ENCODE data around the gene KLF13. TPM values are rescaled to one million over a fixed set of nuclear protein-coding genes. Genes with fewer than 3 reads are reported as not detected.

Gene KLF13
- total RNA-seq, 1 experiment from 2014 or later = 22.1 TPM

- Histone ChIP-seq H3K27me3 (replicated peaks; ENCODE audit: insufficient read depth, low read depth, low read length, poor library complexity) (no peaks in the 10 kb centered on the region), H3K27ac (ENCODE audit: low read depth, low read length, poor library complexity, severe bottlenecking) (no peak overlapping the region), H3K36me3 (ENCODE audit: insufficient read depth, low read length, poor library complexity, severe bottlenecking) (no peaks in the 10 kb centered on the region), H3K4me3 (ENCODE audit: low read depth, low read length, poor library complexity, severe bottlenecking) (no peak overlapping the region), H3K9me3 (ENCODE audit: low read depth, low read length, poor library complexity, severe bottlenecking) (no peaks in the 10 kb centered on the region), H3K4me1 (ENCODE audit: insufficient read depth, low read length, poor library complexity, severe bottlenecking) (peaks cover 12% of the 10 kb centered on the region)
- POLR2A ChIA-PET (ENCODE audit: low non-redundant PET) = no interaction called here
- intact Hi-C loops (cut with micrococcal nuclease; ENCODE audit: unreplicated experiment) = no loop called here
- no TSS peak for BruUV-seq (replicated peaks)
- no peak for TF ChIP-seq EZH2 (IDR thresholded peaks at IDR 0.05; ENCODE audit: borderline replicate concordance, low read depth, low read length, poor library complexity, severe bottlenecking)
- no peak for TF ChIP-seq CTCF (conservative IDR thresholded peaks at IDR 0.05; ENCODE audit: low read depth, low read length)
- no peak for DNase-seq (ENCODE audit: low spot score)
- CTCF ChIA-PET = no interaction called here
These were observed 25.5 kb upstream of the KLF13 start for GRCh38 chr15:31300981-31301672.

GRCh38 chr15:31301673-31301990 is 25.0 kb upstream of the KLF13 start:
- H3K27ac ChIP-seq (ENCODE audit: low read depth, low read length, poor library complexity, severe bottlenecking) = no peak overlapping the region
- intact Hi-C loops (cut with micrococcal nuclease; ENCODE audit: unreplicated experiment) = no loop called here
- H3K36me3 ChIP-seq (ENCODE audit: insufficient read depth, low read length, poor library complexity, severe bottlenecking) = no peaks in the 10 kb centered on the region
- no TSS peak for BruUV-seq (replicated peaks)
- TF ChIP-seq EZH2 (IDR thresholded peaks at IDR 0.05; ENCODE audit: borderline replicate concordance, low read depth, low read length, poor library complexity, severe bottlenecking) (no peak), CTCF (conservative IDR thresholded peaks at IDR 0.05; ENCODE audit: low read depth, low read length) (no peak)
- no peaks in the 10 kb centered on the region for H3K27me3 ChIP-seq (replicated peaks; ENCODE audit: insufficient read depth, low read depth, low read length, poor library complexity)
- ChIA-PET POLR2A (ENCODE audit: low non-redundant PET) (no interaction called here), CTCF (no interaction called here)
- DNase-seq (ENCODE audit: low spot score) = no peak
- no peaks in the 10 kb centered on the region for H3K9me3 ChIP-seq (ENCODE audit: low read depth, low read length, poor library complexity, severe bottlenecking)
- peaks cover 13% of the 10 kb centered on the region for H3K4me1 ChIP-seq (ENCODE audit: insufficient read depth, low read length, poor library complexity, severe bottlenecking)
- no peak overlapping the region for H3K4me3 ChIP-seq (ENCODE audit: low read depth, low read length, poor library complexity, severe bottlenecking)

- ChIA-PET POLR2A (ENCODE audit: low non-redundant PET) (no interaction called here), CTCF (no interaction called here)
- no TSS peak for BruUV-seq (replicated peaks)
- DNase-seq (ENCODE audit: low spot score) = no peak
- Histone ChIP-seq H3K36me3 (ENCODE audit: insufficient read depth, low read length, poor library complexity, severe bottlenecking) (no peaks in the 10 kb centered on the region), H3K27me3 (replicated peaks; ENCODE audit: insufficient read depth, low read depth, low read length, poor library complexity) (no peaks in the 10 kb centered on the region), H3K4me3 (ENCODE audit: low read depth, low read length, poor library complexity, severe bottlenecking) (no peak overlapping the region), H3K9me3 (ENCODE audit: low read depth, low read length, poor library complexity, severe bottlenecking) (no peaks in the 10 kb centered on the region), H3K27ac (ENCODE audit: low read depth, low read length, poor library complexity, severe bottlenecking) (no peak overlapping the region), H3K4me1 (ENCODE audit: insufficient read depth, low read length, poor library complexity, severe bottlenecking) (peaks cover 16% of the 10 kb centered on the region)
- TF ChIP-seq EZH2 (IDR thresholded peaks at IDR 0.05; ENCODE audit: borderline replicate concordance, low read depth, low read length, poor library complexity, severe bottlenecking) = no peak
- intact Hi-C loops (cut with micrococcal nuclease; ENCODE audit: unreplicated experiment) = no loop called here
These were observed 24.5 kb upstream of the KLF13 start for GRCh38 chr15:31302029-31302657.
